WTC11 (cell line): ENCODE data around the gene SRPK3. TPM values are rescaled to one million over a fixed set of nuclear protein-coding genes. Genes with fewer than 3 reads are reported as not detected.

ENCODE experiments used
- ATAC-seq: fragments of 200-7000 bp; cut with Tn5 transposase; 2 replicates; pipeline ENCODE4 v1.10.0; 2021; ENCODE audit warnings: mild to moderate bottlenecking, moderate library complexity
- CTCF ChIA-PET: fragments of 300-600 bp; sonication (Branson Sonifier 250); formaldehyde crosslinking; loops from one replicate; lab custom pipeline; 2021; ENCODE audit warnings: antibody characterized with exemption; lab: Charles Lee
- POLR2A ChIA-PET: fragments of 350-600 bp; sonication (Branson Sonifier 250); formaldehyde crosslinking; loops from one replicate; lab custom pipeline; 2021; ENCODE audit warnings: antibody characterized with exemption; lab: Charles Lee
- DNase-seq: peaks from one replicate; pipeline ENCODE4 v3.0.0; 2021; ENCODE audit warnings: low spot score
- H3K27ac Mint-ChIP-seq: 2 replicates; pipeline ENCODE4 v1.8.0; 2021; ENCODE audit warnings: mixed read lengths
- H3K27me3 Mint-ChIP-seq: 2 replicates; pipeline ENCODE4 v1.8.0; 2021; ENCODE audit warnings: low read depth, mild to moderate bottlenecking, moderate library complexity, mixed read lengths
- H3K36me3 Mint-ChIP-seq: 2 replicates; pipeline ENCODE4 v1.8.0; 2021; ENCODE audit warnings: mixed read lengths
- H3K4me1 Mint-ChIP-seq: 2 replicates; pipeline ENCODE4 v1.8.0; 2022; ENCODE audit warnings: mixed read lengths
- H3K4me3 Mint-ChIP-seq: 2 replicates; pipeline ENCODE4 v1.8.0; 2021; ENCODE audit warnings: mild to moderate bottlenecking, moderate library complexity, mixed read lengths
- H3K9me3 Mint-ChIP-seq: 2 replicates; pipeline ENCODE4 v1.8.0; 2021; ENCODE audit warnings: mixed read lengths
- CDX4 ChIP-seq: fragments of 250-450 bp; sonication (Bioruptor Pico); IDR thresholded peaks from 2 replicates; pipeline ENCODE4 v1.9.0; 2021; ENCODE audit warnings: moderate library complexity, mild to moderate bottlenecking, inconsistent platforms, borderline replicate concordance
- CTCF ChIP-seq: fragments of 200-600 bp; IDR thresholded peaks from 2 replicates; pipeline ENCODE4 v1.8.0; 2022; ENCODE audit warnings: antibody characterized with exemption
- FOXK1 ChIP-seq: sonication (generic); formaldehyde crosslinking; IDR thresholded peaks from 2 replicates; pipeline ENCODE4 v1.8.0; 2022; ENCODE audit warnings: mild to moderate bottlenecking, moderate library complexity, missing genetic modification reagents
- GABPB1 ChIP-seq: sonication (generic); formaldehyde crosslinking; IDR thresholded peaks from 2 replicates; pipeline ENCODE4 v1.8.1; 2023; ENCODE audit warnings: mild to moderate bottlenecking, missing genetic modification reagents
- GTF2I ChIP-seq: fragments of 250-450 bp; sonication (Bioruptor Pico); conservative IDR thresholded peaks from 2 replicates; pipeline ENCODE4 v1.4.0; 2021; ENCODE audit warnings: mild to moderate bottlenecking
- HMGXB4 ChIP-seq: sonication (generic); formaldehyde crosslinking; IDR thresholded peaks from 2 replicates; pipeline ENCODE4 v1.8.1; 2023; ENCODE audit warnings: mild to moderate bottlenecking, moderate library complexity, missing genetic modification reagents
- JUN ChIP-seq: sonication (generic); formaldehyde crosslinking; IDR thresholded peaks from 2 replicates; pipeline ENCODE4 v1.8.0; 2023; ENCODE audit warnings: mild to moderate bottlenecking, missing genetic modification reagents
- MAX ChIP-seq: sonication (generic); formaldehyde crosslinking; IDR thresholded peaks from 2 replicates; pipeline ENCODE4 v1.8.0; 2022; ENCODE audit warnings: mild to moderate bottlenecking, missing genetic modification reagents
- NFE2L1 ChIP-seq: sonication (generic); formaldehyde crosslinking; IDR thresholded peaks from 2 replicates; pipeline ENCODE4 v1.8.1; 2023; ENCODE audit warnings: missing genetic modification reagents
- NR2C2 ChIP-seq: sonication (generic); formaldehyde crosslinking; IDR thresholded peaks from 2 replicates; pipeline ENCODE4 v1.8.0; 2022; ENCODE audit warnings: mild to moderate bottlenecking, missing genetic modification reagents
- NR3C1 ChIP-seq: sonication (generic); formaldehyde crosslinking; conservative IDR thresholded peaks from 2 replicates; pipeline ENCODE4 v1.8.1; 2023; ENCODE audit warnings: low read depth, mild to moderate bottlenecking, missing genetic modification reagents
- OVOL2 ChIP-seq: fragments of 250-450 bp; sonication (Bioruptor Pico); IDR thresholded peaks from 2 replicates; pipeline ENCODE4 v1.9.0; 2021; ENCODE audit warnings: mild to moderate bottlenecking, borderline replicate concordance
- SMAD3 ChIP-seq: sonication (generic); formaldehyde crosslinking; IDR thresholded peaks from 2 replicates; pipeline ENCODE4 v1.8.0; 2022; ENCODE audit warnings: missing genetic modification reagents, mild to moderate bottlenecking, borderline replicate concordance
- USF1 ChIP-seq: sonication (generic); formaldehyde crosslinking; IDR thresholded peaks from 2 replicates; pipeline ENCODE4 v1.8.0; 2022; ENCODE audit warnings: mild to moderate bottlenecking, missing genetic modification reagents
- ZBTB21 ChIP-seq: sonication (generic); formaldehyde crosslinking; IDR thresholded peaks from 2 replicates; pipeline ENCODE4 v1.8.1; 2023; ENCODE audit warnings: mild to moderate bottlenecking, missing genetic modification reagents, borderline replicate concordance
- ZNF121 ChIP-seq: sonication (generic); formaldehyde crosslinking; IDR thresholded peaks from 2 replicates; pipeline ENCODE4 v1.8.0; 2023; ENCODE audit warnings: missing genetic modification reagents
- ZNF138 ChIP-seq: sonication (generic); formaldehyde crosslinking; conservative IDR thresholded peaks from 2 replicates; pipeline ENCODE4 v1.8.1; 2022; ENCODE audit warnings: mild to moderate bottlenecking, moderate library complexity, missing genetic modification reagents
- ZNF281 ChIP-seq: sonication (generic); formaldehyde crosslinking; IDR thresholded peaks from 2 replicates; pipeline ENCODE4 v1.8.0; 2023; ENCODE audit warnings: mild to moderate bottlenecking, missing genetic modification reagents
- ZNF423 ChIP-seq: fragments of 250-450 bp; sonication (Bioruptor Pico); IDR thresholded peaks from 2 replicates; pipeline ENCODE4 v2.1.2; 2022; ENCODE audit warnings: mild to moderate bottlenecking, moderate library complexity
- ZNF512 ChIP-seq: sonication (generic); formaldehyde crosslinking; IDR thresholded peaks from 2 replicates; pipeline ENCODE4 v1.8.1; 2022; ENCODE audit warnings: missing genetic modification reagents, borderline replicate concordance
- ZSCAN18 ChIP-seq: fragments of 250-450 bp; sonication (Bioruptor Pico); IDR thresholded peaks from 2 replicates; pipeline ENCODE4 v2.1.2; 2022; ENCODE audit warnings: mild to moderate bottlenecking, moderate library complexity
- total RNA-seq: library from RNA; stranded (reverse); gene quantifications from 3 replicates; pipeline ENCODE4 v1.2.3, GENCODE V29; 2021

Gene SRPK3
- total RNA-seq, 1 experiment from 2014 or later = not detected

GRCh38 chrX:153761863-153762262 lies 19.0 kb upstream of the SRPK3 start (continued):
- TF ChIP-seq USF1 (no peak), HMGXB4 (no peak), ZNF512 (CRISPR knock-in tag) (no peak), ZNF121 (CRISPR knock-in tag) (no peak), OVOL2 (no peak), MAX (CRISPR knock-in tag) (no peak), NR2C2 (no peak), ZNF138 (CRISPR knock-in tag) (no peak), SMAD3 (CRISPR knock-in tag) (no peak), ZNF423 (CRISPR knock-in tag) (no peak), ZSCAN18 (CRISPR knock-in tag) (no peak)
- TF ChIP-seq, all 79 proteins: peak for 0

GRCh38 chrX:153762626-153763173 lies 18.1 kb upstream of the SRPK3 start:
- Mint-ChIP-seq H3K27ac (no peak overlapping the region), H3K9me3 (no peaks in the 10 kb centered on the region), H3K27me3 (no peaks in the 10 kb centered on the region), H3K4me1 (peaks cover 3% of the 10 kb centered on the region; the same call in 1 of the 2 replicates), H3K4me3 (no peak overlapping the region), H3K36me3 (no peaks in the 10 kb centered on the region)
- no peak for DNase-seq
- POLR2A ChIA-PET = no interaction called here
- no peak for ATAC-seq
- CTCF ChIA-PET = interaction anchor here (1.5 to 1.6 kb wide), 2 partner anchors 18 to 184 kb away, joined by 3 to 5 read pairs; no protein-coding TSS in a partner anchor
- TF ChIP-seq MAX (CRISPR knock-in tag) = no peak
- TF ChIP-seq NFE2L1 (CRISPR knock-in tag) = no peak
- TF ChIP-seq JUN (CRISPR knock-in tag) = no peak
- TF ChIP-seq HMGXB4 = no peak
- no peak for TF ChIP-seq ZBTB21 (CRISPR knock-in tag)
- no peak for TF ChIP-seq GTF2I
- no peak for TF ChIP-seq GABPB1 (CRISPR knock-in tag)
- no peak for TF ChIP-seq ZNF281 (CRISPR knock-in tag)
- TF ChIP-seq FOXK1 (CRISPR knock-in tag) = no peak
- no peak for TF ChIP-seq CTCF
- no peak for TF ChIP-seq NR3C1 (CRISPR knock-in tag)
- TF ChIP-seq CDX4 (CRISPR knock-in tag) = no peak
